Neural crest cell (in vitro differentiated cells): ENCODE data around the gene CPNE7. TPM values are rescaled to one million over a fixed set of nuclear protein-coding genes. Genes with fewer than 3 reads are reported as not detected.
"Not testable (repeated sequence)": the region's sequence is repeated elsewhere in the genome, so short reads cannot be mapped to it uniquely, and the experiment has no call there.

ENCODE experiments used
- DNase-seq: peaks from one replicate; pipeline ENCODE4 v3.0.0; 2021; ENCODE audit warnings: low read depth, mixed read lengths, low spot score
- H3K27ac Mint-ChIP-seq: one replicate; pipeline ENCODE4 v1.8.0; 2021; ENCODE audit warnings: mild to moderate bottlenecking, mixed read lengths; ENCODE audit not compliant: unreplicated experiment
- H3K27me3 Mint-ChIP-seq: 2 replicates; pipeline ENCODE4 v1.8.0; 2021; ENCODE audit warnings: low read depth, mild to moderate bottlenecking, mixed read lengths
- H3K36me3 Mint-ChIP-seq: 2 replicates; pipeline ENCODE4 v1.8.0; 2021; ENCODE audit warnings: low read depth, mild to moderate bottlenecking, mixed read lengths
- H3K4me1 Mint-ChIP-seq: 2 replicates; pipeline ENCODE4 v1.8.0; 2021; ENCODE audit warnings: mixed read lengths
- H3K4me3 Mint-ChIP-seq: one replicate; pipeline ENCODE4 v1.8.0; 2021; ENCODE audit warnings: mild to moderate bottlenecking, mixed read lengths
- H3K9me3 Mint-ChIP-seq: 2 replicates; pipeline ENCODE4 v1.8.0; 2021; ENCODE audit warnings: mixed read lengths
- CTCF ChIP-seq: fragments of 200-600 bp; sonication (generic); conservative IDR thresholded peaks from 2 replicates; pipeline ENCODE4 v1.5.0; 2021; ENCODE audit warnings: antibody characterized with exemption, mild to moderate bottlenecking
- total RNA-seq: library from RNA; stranded (reverse); gene quantifications from 2 replicates; pipeline ENCODE4 v1.2.1, GENCODE V29; 2021

CPNE7 gene
- total RNA-seq, 1 donor from 2014 or later = 2.7 TPM

GRCh38 chr16:89565256-89565505, 10.4 kb upstream of the CPNE7 start:
- peak overlapping the region; percentile 92 for H3K4me3 Mint-ChIP-seq
- no peaks in the 10 kb centered on the region for H3K9me3 Mint-ChIP-seq
- TF ChIP-seq CTCF = no peak
- H3K36me3 Mint-ChIP-seq = peaks cover 28% of the 10 kb centered on the region
- DNase-seq = no peak
- H3K4me1 Mint-ChIP-seq = peaks cover 50% of the 10 kb centered on the region
- H3K27me3 Mint-ChIP-seq = peaks cover 22% of the 10 kb centered on the region
- H3K27ac Mint-ChIP-seq = no peak overlapping the region

GRCh38 chr16:89565506-89566372, 9.8 kb upstream of the CPNE7 start:
- H3K27me3 Mint-ChIP-seq = peaks cover 22% of the 10 kb centered on the region
- DNase-seq = peak; percentile 68
- TF ChIP-seq CTCF = peak; percentile 74
- peak overlapping the region; percentile 92 for H3K4me3 Mint-ChIP-seq
- H3K4me1 Mint-ChIP-seq = peaks cover 50% of the 10 kb centered on the region
- no peak overlapping the region for H3K27ac Mint-ChIP-seq
- H3K36me3 Mint-ChIP-seq = peaks cover 28% of the 10 kb centered on the region
- no peaks in the 10 kb centered on the region for H3K9me3 Mint-ChIP-seq

GRCh38 chr16:89567656-89568594, 7.6 kb upstream of the CPNE7 start:
- Mint-ChIP-seq H3K9me3 (no peaks in the 10 kb centered on the region), H3K27ac (no peak overlapping the region), H3K36me3 (peaks cover 14% of the 10 kb centered on the region), H3K27me3 (peaks cover 27% of the 10 kb centered on the region), H3K4me1 (peaks cover 34% of the 10 kb centered on the region), H3K4me3 (peak overlapping the region; percentile 54)
- DNase-seq = no peak
- no peak for TF ChIP-seq CTCF

- Mint-ChIP-seq H3K27me3 (peaks cover 37% of the 10 kb centered on the region), H3K4me3 (peak overlapping the region; percentile 64), H3K4me1 (peaks cover 21% of the 10 kb centered on the region), H3K9me3 (no peaks in the 10 kb centered on the region), H3K27ac (no peak overlapping the region), H3K36me3 (peaks cover 3% of the 10 kb centered on the region)
- no peak for TF ChIP-seq CTCF
- DNase-seq = no peak
Measured at GRCh38 chr16:89569506-89570341, 5.8 kb upstream of the CPNE7 start.

GRCh38 chr16:89570342-89570923, 5.1 kb upstream of the CPNE7 start:
- Mint-ChIP-seq H3K27me3 (peaks cover 42% of the 10 kb centered on the region), H3K27ac (no peak overlapping the region), H3K4me3 (peak overlapping the region; percentile 23), H3K36me3 (no peaks in the 10 kb centered on the region), H3K4me1 (peaks cover 14% of the 10 kb centered on the region), H3K9me3 (no peaks in the 10 kb centered on the region)
- TF ChIP-seq CTCF = no peak
- no peak for DNase-seq

GRCh38 chr16:89570983-89571598, 4.5 kb upstream of the CPNE7 start:
- H3K36me3 Mint-ChIP-seq, H3K4me3 Mint-ChIP-seq, DNase-seq, H3K4me1 Mint-ChIP-seq, H3K9me3 Mint-ChIP-seq, H3K27ac Mint-ChIP-seq: not testable (repeated sequence)
- H3K27me3 Mint-ChIP-seq = peaks cover 38% of the 10 kb centered on the region
